ENCODE results near the gene GH2.

Gene GH2

DNA sequence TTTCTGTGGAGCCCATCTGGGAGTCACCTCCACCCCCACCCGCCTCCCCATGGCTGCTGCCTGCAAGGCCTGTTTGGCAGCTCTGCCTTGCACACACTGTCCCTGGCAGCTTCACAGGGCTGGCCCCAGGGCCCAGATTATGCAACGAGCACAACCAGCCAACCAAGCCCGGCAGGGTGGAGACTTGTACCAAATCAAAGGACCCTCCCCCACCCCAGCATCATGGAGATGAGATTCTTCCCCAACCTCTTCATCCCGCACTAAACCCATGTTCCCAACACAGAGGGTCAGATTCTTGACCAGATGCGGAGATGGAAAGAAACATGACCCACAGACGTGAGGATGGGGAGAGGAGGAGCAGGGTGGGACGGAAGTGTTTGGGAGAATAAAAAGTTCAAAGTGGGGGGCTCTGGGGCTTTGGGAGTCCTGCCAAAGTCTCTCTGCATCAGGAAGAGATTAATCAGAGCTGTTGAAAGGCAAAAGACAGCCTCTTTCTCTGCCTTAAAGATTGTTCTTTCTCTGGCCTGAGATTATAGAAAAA, 43.0 kb downstream of the GH2 start:
- Histone ChIP-seq H3K79me1 (ENCODE audit: low read length) (peaks cover 26% of the 10 kb centered on the region), H3K18ac (ENCODE audit: low read length) (no peak overlapping the region), H3K4me1 (ENCODE audit: control insufficient read depth, low read depth, low read length) (peaks cover 10% of the 10 kb centered on the region), H3K23ac (ENCODE audit: low read length) (no peak overlapping the region), H3K27me3 (ENCODE audit: insufficient read depth, low read length, poor library complexity) (no peaks in the 10 kb centered on the region), H2BK5ac (ENCODE audit: low read length) (no peak overlapping the region), H3K36me3 (ENCODE audit: control insufficient read depth, insufficient read depth, low read length) (peaks cover 4% of the 10 kb centered on the region), H2BK120ac (ENCODE audit: low read depth, low read length) (no peak overlapping the region), H3K27ac (ENCODE audit: low read depth, low read length) (no peak overlapping the region), H3K4ac (ENCODE audit: low read depth, low read length) (no peak overlapping the region), H2AK5ac (ENCODE audit: low read length) (no peak overlapping the region), H3K4me2 (ENCODE audit: low read length) (no peak overlapping the region), H3K4me3 (ENCODE audit: low read length) (no peak overlapping the region), H4K8ac (ENCODE audit: low read depth, low read length) (no peak overlapping the region), H3K79me2 (ENCODE audit: control insufficient read depth, insufficient read depth, low read length) (peaks cover 36% of the 10 kb centered on the region), H3K56ac (ENCODE audit: low read length) (peak overlapping the region; percentile 6), H2BK15ac (replicated peaks; ENCODE audit: low read depth) (no peak overlapping the region), H3K9ac (ENCODE audit: low read length) (no peak overlapping the region), H4K5ac (ENCODE audit: low read length) (no peak overlapping the region)
- DNase-seq = peak; percentile 35
- no CpG with 5 or more reads among the region's 7 CpGs for WGBS (ENCODE audit: extremely low coverage, insufficient coverage, low lambda C conversion rate)

DNA sequence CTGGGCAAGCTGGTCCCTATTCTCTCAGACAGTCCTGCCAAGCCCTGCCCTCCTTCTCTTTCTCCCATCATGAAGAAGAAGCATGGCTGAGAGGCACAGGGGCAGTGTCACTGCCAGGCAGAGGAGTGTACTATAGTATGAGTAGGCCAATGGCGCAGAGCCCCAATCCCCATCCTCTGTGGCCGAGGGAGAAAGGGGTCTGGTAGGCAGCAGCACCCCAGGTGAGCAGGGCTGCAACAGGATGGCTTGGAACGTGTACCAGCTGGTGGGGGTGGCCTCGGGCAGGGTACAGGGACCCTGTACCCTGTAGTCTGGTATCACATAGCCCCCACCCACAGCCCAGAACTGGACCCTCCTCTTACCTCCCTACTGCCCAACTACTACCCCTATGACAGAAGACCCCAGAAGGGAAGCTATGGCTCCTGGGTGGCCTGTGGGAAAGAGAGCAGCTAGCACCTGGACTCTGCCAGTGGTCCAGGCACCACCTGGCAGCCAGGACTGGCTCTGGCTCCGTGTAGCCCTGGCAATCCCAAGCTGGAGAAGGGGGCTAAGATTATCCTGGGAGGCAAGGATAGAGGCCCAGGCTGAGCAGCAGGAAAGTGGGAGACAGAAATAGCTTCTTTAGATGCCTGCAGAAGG, 43.7 kb downstream of the GH2 start:
- Histone ChIP-seq H3K4me1 (ENCODE audit: control insufficient read depth, low read depth, low read length) (peaks cover 10% of the 10 kb centered on the region), H4K8ac (ENCODE audit: low read depth, low read length) (no peak overlapping the region)

DNA sequence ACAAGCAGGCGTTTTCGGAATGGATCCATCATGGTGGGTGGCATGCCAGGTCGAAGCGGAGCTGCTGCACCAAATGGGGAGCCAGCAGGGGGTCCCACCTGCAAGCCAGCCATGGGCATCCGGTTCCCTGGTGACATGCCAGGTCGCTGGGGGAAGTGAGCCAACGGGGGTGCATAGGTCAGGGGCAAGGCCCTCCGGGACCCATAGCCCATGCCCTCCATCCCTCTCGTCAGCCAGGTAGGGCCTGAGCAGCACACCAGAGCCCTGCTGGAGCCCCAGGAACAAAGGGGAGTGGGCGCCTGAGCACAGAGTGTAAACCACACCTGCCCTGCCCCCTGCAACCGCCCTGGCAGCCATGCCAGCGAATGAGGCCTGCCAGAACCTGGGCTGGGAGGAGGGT, 44.3 kb downstream of the GH2 start:
- Histone ChIP-seq H3K9ac (ENCODE audit: low read length) (no peak overlapping the region), H3K4ac (ENCODE audit: low read depth, low read length) (no peak overlapping the region), H3K27ac (ENCODE audit: low read depth, low read length) (no peak overlapping the region), H3K23ac (ENCODE audit: low read length) (no peak overlapping the region), H3K36me3 (ENCODE audit: control insufficient read depth, insufficient read depth, low read length) (peaks cover 8% of the 10 kb centered on the region), H4K5ac (ENCODE audit: low read length) (no peak overlapping the region), H2BK15ac (replicated peaks; ENCODE audit: low read depth) (no peak overlapping the region), H3K79me2 (ENCODE audit: control insufficient read depth, insufficient read depth, low read length) (peaks cover 36% of the 10 kb centered on the region), H3K79me1 (ENCODE audit: low read length) (peaks cover 26% of the 10 kb centered on the region), H3K27me3 (ENCODE audit: insufficient read depth, low read length, poor library complexity) (no peaks in the 10 kb centered on the region), H3K4me3 (ENCODE audit: low read length) (no peak overlapping the region), H2BK120ac (ENCODE audit: low read depth, low read length) (no peak overlapping the region), H3K4me1 (ENCODE audit: control insufficient read depth, low read depth, low read length) (peaks cover 10% of the 10 kb centered on the region), H4K8ac (ENCODE audit: low read depth, low read length) (no peak overlapping the region), H3K18ac (ENCODE audit: low read length) (no peak overlapping the region), H3K56ac (ENCODE audit: low read length) (no peak overlapping the region), H2BK5ac (ENCODE audit: low read length) (no peak overlapping the region), H2AK5ac (ENCODE audit: low read length) (no peak overlapping the region), H3K4me2 (ENCODE audit: low read length) (no peak overlapping the region)
- WGBS (ENCODE audit: extremely low coverage, insufficient coverage, low lambda C conversion rate) = no CpG with 5 or more reads among the region's 12 CpGs
- no peak for DNase-seq

More for the DNA sequence above, 43.7 kb downstream of the GH2 start:
- Histone ChIP-seq H3K79me2 (ENCODE audit: control insufficient read depth, insufficient read depth, low read length) (peaks cover 36% of the 10 kb centered on the region), H3K4me3 (ENCODE audit: low read length) (no peak overlapping the region), H3K36me3 (ENCODE audit: control insufficient read depth, insufficient read depth, low read length) (peaks cover 8% of the 10 kb centered on the region), H2BK5ac (ENCODE audit: low read length) (no peak overlapping the region), H2BK15ac (replicated peaks; ENCODE audit: low read depth) (no peak overlapping the region), H3K27ac (ENCODE audit: low read depth, low read length) (no peak overlapping the region), H3K4me2 (ENCODE audit: low read length) (no peak overlapping the region), H3K23ac (ENCODE audit: low read length) (peak overlapping the region; percentile 9), H3K4ac (ENCODE audit: low read depth, low read length) (no peak overlapping the region), H3K79me1 (ENCODE audit: low read length) (peaks cover 26% of the 10 kb centered on the region), H3K56ac (ENCODE audit: low read length) (peak overlapping the region; percentile 25), H2AK5ac (ENCODE audit: low read length) (no peak overlapping the region), H3K27me3 (ENCODE audit: insufficient read depth, low read length, poor library complexity) (no peaks in the 10 kb centered on the region), H2BK120ac (ENCODE audit: low read depth, low read length) (no peak overlapping the region), H3K18ac (ENCODE audit: low read length) (no peak overlapping the region), H3K9ac (ENCODE audit: low read length) (no peak overlapping the region), H4K5ac (ENCODE audit: low read length) (no peak overlapping the region)
- DNase-seq = no peak
- no CpG with 5 or more reads among the region's 5 CpGs for WGBS (ENCODE audit: extremely low coverage, insufficient coverage, low lambda C conversion rate)

DNA sequence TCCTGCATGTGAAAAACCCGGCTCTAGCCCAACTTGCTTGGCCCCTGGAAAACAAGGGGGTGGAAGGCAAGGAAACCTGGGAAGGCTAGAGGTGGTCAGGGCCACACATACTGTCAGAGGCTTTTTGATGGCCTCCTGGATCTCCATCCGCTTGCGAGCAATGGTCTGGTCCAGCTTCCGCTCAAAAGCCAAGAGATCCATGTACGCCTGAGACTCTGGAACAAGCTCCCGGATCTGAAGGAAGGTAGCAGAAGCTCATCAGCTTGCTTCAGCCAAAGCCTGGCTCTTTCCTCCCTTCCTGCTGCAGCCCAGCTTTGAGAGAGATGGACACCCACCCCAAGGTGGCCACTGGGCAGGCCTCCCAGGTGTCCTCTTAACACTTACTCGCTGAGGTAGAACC, 44.9 kb downstream of the GH2 start:
- H3K79me2 ChIP-seq (ENCODE audit: control insufficient read depth, insufficient read depth, low read length) = peaks cover 32% of the 10 kb centered on the region
- peaks cover 8% of the 10 kb centered on the region for H3K36me3 ChIP-seq (ENCODE audit: control insufficient read depth, insufficient read depth, low read length)
- no peak overlapping the region for H3K4me3 ChIP-seq (ENCODE audit: low read length)
- H3K9ac ChIP-seq (ENCODE audit: low read length) = no peak overlapping the region
- no peak overlapping the region for H2AK5ac ChIP-seq (ENCODE audit: low read length)
- no peak overlapping the region for H3K27ac ChIP-seq (ENCODE audit: low read depth, low read length)
- no peak for DNase-seq
- no peak overlapping the region for H2BK120ac ChIP-seq (ENCODE audit: low read depth, low read length)
- peaks cover 23% of the 10 kb centered on the region for H3K79me1 ChIP-seq (ENCODE audit: low read length)
- no peaks in the 10 kb centered on the region for H3K27me3 ChIP-seq (ENCODE audit: insufficient read depth, low read length, poor library complexity)
- H3K4ac ChIP-seq (ENCODE audit: low read depth, low read length) = no peak overlapping the region
- WGBS (ENCODE audit: extremely low coverage, insufficient coverage, low lambda C conversion rate) = no CpG with 5 or more reads among the region's 7 CpGs
- no peak overlapping the region for H3K4me2 ChIP-seq (ENCODE audit: low read length)
- no peak overlapping the region for H4K5ac ChIP-seq (ENCODE audit: low read length)
- no peak overlapping the region for H3K56ac ChIP-seq (ENCODE audit: low read length)
- H4K8ac ChIP-seq (ENCODE audit: low read depth, low read length) = no peak overlapping the region
- no peak overlapping the region for H2BK15ac ChIP-seq (replicated peaks; ENCODE audit: low read depth)
- peaks cover 10% of the 10 kb centered on the region for H3K4me1 ChIP-seq (ENCODE audit: control insufficient read depth, low read depth, low read length)
- no peak overlapping the region for H3K23ac ChIP-seq (ENCODE audit: low read length)
- H2BK5ac ChIP-seq (ENCODE audit: low read length) = no peak overlapping the region
- H3K18ac ChIP-seq (ENCODE audit: low read length) = no peak overlapping the region

DNA sequence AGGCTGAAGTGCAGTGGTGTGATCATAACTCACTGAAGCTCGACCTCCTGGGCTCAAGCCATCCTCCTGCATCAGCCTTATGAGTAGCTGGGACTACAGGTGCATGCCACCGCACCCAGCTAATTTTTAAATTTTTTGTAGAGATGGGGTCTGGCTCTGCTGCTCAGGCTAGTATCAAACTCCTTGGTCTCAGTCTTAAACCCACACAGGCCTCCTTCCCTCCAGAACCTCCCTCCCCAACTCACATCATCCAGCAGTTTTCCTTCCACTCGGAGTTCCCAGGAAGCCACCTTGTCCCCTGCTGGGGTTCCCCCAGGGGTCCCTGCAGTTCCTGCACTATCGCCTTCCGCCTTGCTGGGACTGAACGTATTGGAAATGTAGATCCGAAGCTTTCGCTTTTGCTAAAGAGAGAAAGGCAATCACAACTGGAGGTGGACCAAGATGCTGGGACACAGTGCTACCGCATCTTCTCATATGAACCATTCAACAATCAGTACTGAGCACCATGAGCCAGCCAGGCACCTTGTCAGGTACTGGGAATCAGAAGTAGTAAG, 46.5 kb downstream of the GH2 start:
- H3K79me1 ChIP-seq (ENCODE audit: low read length) = peaks cover 12% of the 10 kb centered on the region
- H3K79me2 ChIP-seq (ENCODE audit: control insufficient read depth, insufficient read depth, low read length) = peaks cover 16% of the 10 kb centered on the region
- H3K27ac ChIP-seq (ENCODE audit: low read depth, low read length) = no peak overlapping the region
- no peak overlapping the region for H3K4me3 ChIP-seq (ENCODE audit: low read length)
- no peak overlapping the region for H2BK120ac ChIP-seq (ENCODE audit: low read depth, low read length)
- H3K4me1 ChIP-seq (ENCODE audit: control insufficient read depth, low read depth, low read length) = peaks cover 6% of the 10 kb centered on the region
- no peak overlapping the region for H3K23ac ChIP-seq (ENCODE audit: low read length)
- no peak overlapping the region for H4K5ac ChIP-seq (ENCODE audit: low read length)
- peaks cover 20% of the 10 kb centered on the region for H3K36me3 ChIP-seq (ENCODE audit: control insufficient read depth, insufficient read depth, low read length)
- no peak overlapping the region for H3K9ac ChIP-seq (ENCODE audit: low read length)
- no CpG with 5 or more reads among the region's 9 CpGs for WGBS (ENCODE audit: extremely low coverage, insufficient coverage, low lambda C conversion rate)
- H3K4me2 ChIP-seq (ENCODE audit: low read length) = no peak overlapping the region
- no peak overlapping the region for H3K18ac ChIP-seq (ENCODE audit: low read length)
- no peaks in the 10 kb centered on the region for H3K27me3 ChIP-seq (ENCODE audit: insufficient read depth, low read length, poor library complexity)
- no peak overlapping the region for H4K8ac ChIP-seq (ENCODE audit: low read depth, low read length)
- H3K56ac ChIP-seq (ENCODE audit: low read length) = no peak overlapping the region
- no peak overlapping the region for H2BK15ac ChIP-seq (replicated peaks; ENCODE audit: low read depth)
- no peak overlapping the region for H3K4ac ChIP-seq (ENCODE audit: low read depth, low read length)
- no peak overlapping the region for H2BK5ac ChIP-seq (ENCODE audit: low read length)
- no peak overlapping the region for H2AK5ac ChIP-seq (ENCODE audit: low read length)
- DNase-seq = no peak
